H9 (cell line): Measurements from ENCODE around the gene ZCCHC8. TPM values are rescaled to one million over a fixed set of nuclear protein-coding genes. Genes with fewer than 3 reads are reported as not detected.

Experiments
- DNase-seq: peaks from one replicate; pipeline ENCODE4 v3.0.0-alpha.2; 2017
- H2AFZ ChIP-seq: one replicate; pipeline ENCODE4 v1.6.1; 2013; ENCODE audit warnings: mild to moderate bottlenecking, low read length, control low read depth, moderate library complexity
- H2AK5ac ChIP-seq: 2 replicates; pipeline ENCODE4 v1.6.1; 2013; ENCODE audit warnings: low read length, control low read depth, mixed read lengths; ENCODE audit not compliant: insufficient read length
- H2BK120ac ChIP-seq: one replicate; pipeline ENCODE4 v1.6.1; 2013; ENCODE audit warnings: low read depth, mild to moderate bottlenecking, low read length, control low read depth, inconsistent platforms; ENCODE audit not compliant: poor library complexity, severe bottlenecking
- H2BK12ac ChIP-seq: 2 replicates; pipeline ENCODE4 v1.6.1; 2013; ENCODE audit warnings: low read length, control low read depth, mixed read lengths, low read depth; ENCODE audit not compliant: insufficient read length
- H2BK15ac ChIP-seq: 2 replicates; pipeline ENCODE4 v1.6.1; 2013; ENCODE audit warnings: low read depth, low read length, control low read depth
- H2BK20ac ChIP-seq: one replicate; pipeline ENCODE4 v1.6.1; 2013; ENCODE audit warnings: low read depth, mild to moderate bottlenecking, low read length, control low read depth, inconsistent platforms; ENCODE audit not compliant: poor library complexity, severe bottlenecking
- H2BK5ac ChIP-seq: 2 replicates; pipeline ENCODE4 v1.6.1; 2013; ENCODE audit warnings: low read length, control low read depth, mixed read lengths; ENCODE audit not compliant: insufficient read length
- H3K14ac ChIP-seq: 2 replicates; pipeline ENCODE4 v1.6.1; 2013; ENCODE audit warnings: low read length, control low read depth; ENCODE audit not compliant: insufficient read depth
- H3K18ac ChIP-seq: 2 replicates; pipeline ENCODE4 v1.6.1; 2013; ENCODE audit warnings: low read depth, mild to moderate bottlenecking, mixed read lengths, low read length, control low read depth; ENCODE audit not compliant: insufficient read length
- H3K23ac ChIP-seq: 2 replicates; pipeline ENCODE4 v1.6.1; 2013; ENCODE audit warnings: low read length, control low read depth, mixed read lengths, low read depth; ENCODE audit not compliant: insufficient read length
- H3K23me2 ChIP-seq: 2 replicates; pipeline ENCODE4 v1.6.1; 2013; ENCODE audit warnings: low read depth, mild to moderate bottlenecking, mixed read lengths, low read length, control low read depth; ENCODE audit not compliant: insufficient read length, poor library complexity, severe bottlenecking
- H3K27ac ChIP-seq: 2 replicates; pipeline ENCODE4 v1.5.1; 2013; ENCODE audit warnings: low read length, control low read depth, mixed read lengths, low read depth; ENCODE audit not compliant: insufficient read length
- H3K27me3 ChIP-seq: 2 replicates; pipeline ENCODE4 v1.6.1; 2013; ENCODE audit warnings: low read length, control low read depth, inconsistent platforms; ENCODE audit not compliant: insufficient read depth
- H3K4ac ChIP-seq: 2 replicates; pipeline ENCODE4 v1.6.1; 2013; ENCODE audit warnings: low read depth, mild to moderate bottlenecking, control low read depth, inconsistent platforms, low read length, moderate library complexity
- H3K4me1 ChIP-seq: 2 replicates; pipeline ENCODE4 v1.6.1; 2013; ENCODE audit warnings: low read length, control low read depth, inconsistent platforms; ENCODE audit not compliant: insufficient read depth
- H3K4me2 ChIP-seq: 2 replicates; pipeline ENCODE4 v1.6.1; 2013; ENCODE audit warnings: low read length, control low read depth, mixed read lengths; ENCODE audit not compliant: insufficient read length, insufficient read depth
- H3K56ac ChIP-seq: 2 replicates; pipeline ENCODE4 v1.6.1; 2013; ENCODE audit warnings: low read depth, mild to moderate bottlenecking, mixed read lengths, low read length, control low read depth; ENCODE audit not compliant: insufficient read length
- H3K79me1 ChIP-seq: 2 replicates; pipeline ENCODE4 v1.6.1; 2013; ENCODE audit warnings: low read depth, mild to moderate bottlenecking, moderate library complexity, low read length, control low read depth, inconsistent platforms; ENCODE audit not compliant: insufficient read depth, poor library complexity, severe bottlenecking
- H3K79me2 ChIP-seq: 2 replicates; pipeline ENCODE4 v1.6.1; 2013; ENCODE audit warnings: low read length, control low read depth, inconsistent platforms; ENCODE audit not compliant: insufficient read depth
- H3K9ac ChIP-seq: 2 replicates; pipeline ENCODE4 v1.6.1; 2013; ENCODE audit warnings: low read length, control low read depth, mixed read lengths; ENCODE audit not compliant: insufficient read length; ENCODE audit errors: extremely low read depth
- H3K9me3 ChIP-seq: one replicate; pipeline ENCODE4 v1.6.1; 2013; ENCODE audit warnings: low read depth, low read length, inconsistent platforms; ENCODE audit not compliant: control insufficient read depth
- H3T11ph ChIP-seq: one replicate; pipeline ENCODE4 v1.6.1; 2013; ENCODE audit warnings: mild to moderate bottlenecking, low read length, control low read depth, inconsistent platforms
- H4K20me1 ChIP-seq: one replicate; pipeline ENCODE4 v1.6.1; 2013; ENCODE audit not compliant: control insufficient read depth, insufficient read length, insufficient read depth
- H4K5ac ChIP-seq: 2 replicates; pipeline ENCODE4 v1.6.1; 2013; ENCODE audit warnings: low read depth, mild to moderate bottlenecking, mixed read lengths, low read length, control low read depth; ENCODE audit not compliant: insufficient read length
- H4K8ac ChIP-seq: replicated peaks from 2 replicates; pipeline ENCODE4 v1.6.1; 2013; ENCODE audit warnings: low read length, control low read depth, mixed read lengths, low read depth; ENCODE audit not compliant: insufficient read length
- H4K91ac ChIP-seq: 2 replicates; pipeline ENCODE4 v1.6.1; 2013; ENCODE audit warnings: low read depth, mild to moderate bottlenecking, moderate library complexity, mixed read lengths, low read length, control low read depth; ENCODE audit not compliant: insufficient read length
- H3K27ac Mint-ChIP-seq, 3 experiments: 2 replicates in 2 of 3; 3 replicates in 1 of 3; pipeline ENCODE4 v1.8.0; 2020 to 2021; ENCODE audit warnings: mixed read lengths in 3 of 3, mild to moderate bottlenecking in 1 of 3, moderate library complexity in 1 of 3
- H3K27me3 Mint-ChIP-seq: 2 replicates; pipeline ENCODE4 v1.8.0; 2021; ENCODE audit warnings: low read depth, mild to moderate bottlenecking, moderate library complexity, mixed read lengths
- H3K36me3 Mint-ChIP-seq, 3 experiments: 2 replicates in 2 of 3; 3 replicates in 1 of 3; pipeline ENCODE4 v1.8.0; 2020 to 2021; ENCODE audit warnings: low read depth in 3 of 3, mixed read lengths in 3 of 3; ENCODE audit not compliant: insufficient read depth in 1 of 3
- H3K4me1 Mint-ChIP-seq, 2 experiments: 2 replicates each; pipeline ENCODE4 v1.8.0; 2020; ENCODE audit warnings: mixed read lengths in 2 of 2
- H3K4me3 Mint-ChIP-seq, 2 experiments: 2 replicates in 1 of 2; 3 replicates in 1 of 2; pipeline ENCODE4 v1.8.0; 2020 to 2021; ENCODE audit warnings: mild to moderate bottlenecking in 2 of 2, mixed read lengths in 2 of 2, moderate library complexity in 1 of 2
- H3K9me3 Mint-ChIP-seq, 2 experiments: 2 replicates in 1 of 2; 3 replicates in 1 of 2; pipeline ENCODE4 v1.8.0; 2020; ENCODE audit warnings: mild to moderate bottlenecking in 2 of 2, mixed read lengths in 2 of 2, moderate library complexity in 1 of 2
- WGBS: extraction: QIAGEN DNeasy Blood & Tissue Kit; methylation state at CpG from one replicate; pipeline ENCODE4 v1.1.7; 2013; ENCODE audit warnings: missing lambda C conversion rate, low lambda C conversion rate, mixed read lengths; ENCODE audit not compliant: insufficient read length; ENCODE audit errors: extremely low coverage; 5-methylcytosine and 5-hydroxymethylcytosine counted together
- total RNA-seq: library from RNA; stranded (reverse); gene quantifications from 2 replicates; pipeline ENCODE4 v1.2.1, GENCODE V29; 2021
- TF ChIP-seq, protein P1 (sequence below): fragments of 200-600 bp; sonication (generic); conservative IDR thresholded peaks from 3 replicates; pipeline ENCODE4 v1.8.0; 2021; ENCODE audit warnings: antibody characterized with exemption, mild to moderate bottlenecking

ZCCHC8 gene
- total RNA-seq, 1 experiment from 2014 or later, result 37.3 TPM

DNA sequence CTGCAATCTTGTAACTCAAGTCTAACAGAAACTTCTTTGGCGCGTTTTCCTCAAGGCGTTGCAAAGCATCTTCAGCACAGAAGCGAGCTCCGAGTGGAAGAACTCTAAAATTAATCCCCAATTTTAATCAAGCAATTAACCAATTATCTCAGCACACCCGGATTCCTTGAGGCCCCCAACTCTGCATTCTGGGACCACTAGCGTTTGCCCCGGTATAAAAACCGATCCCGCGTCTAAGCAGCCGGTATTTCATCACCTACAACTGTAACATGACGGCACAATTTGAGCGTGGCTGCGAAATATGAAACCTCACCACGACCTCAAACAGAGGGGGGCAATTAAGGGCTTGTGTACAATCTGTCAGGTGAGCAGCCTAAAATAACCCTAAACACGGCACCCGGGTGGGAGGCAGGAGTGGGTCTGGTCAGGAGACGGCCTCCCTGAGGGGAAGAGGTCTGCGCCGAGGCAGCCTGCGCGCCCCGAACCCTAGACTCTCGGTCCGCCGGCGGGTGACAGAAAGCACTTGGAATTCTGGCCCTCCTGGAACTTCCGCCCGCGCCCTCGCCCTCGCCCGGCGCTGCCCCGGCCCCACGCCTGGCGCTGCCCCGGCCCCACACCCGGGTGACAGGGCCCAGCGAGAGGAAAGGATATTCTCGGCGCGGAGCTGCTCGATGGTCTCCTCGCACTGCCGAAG is 594 bp downstream of the ZCCHC8 start:
- no peaks in the 10 kb centered on the region for H3K9me3 ChIP-seq
- no peaks in the 10 kb centered on the region for H3K4me1 ChIP-seq
- H2BK120ac ChIP-seq, result no peak overlapping the region
- H2AFZ ChIP-seq, result no peak overlapping the region
- H3K14ac ChIP-seq, result peak overlapping the region; percentile 90
- Mint-ChIP-seq H3K9me3 (no peaks in the 10 kb centered on the region; a peak in 1 of 5 replicates), H3K27ac (peak overlapping the region; percentile 99 to 100 (median 100)), H3K4me3 (peak overlapping the region; percentile 97 to 98), H3K36me3 (peaks cover 12 to 40% (median 32%) of the 10 kb centered on the region in 3 experiments), H3K4me1 (peaks cover 12 to 15% of the 10 kb centered on the region in 2 experiments), H3K27me3 (no peaks in the 10 kb centered on the region; the same call in 1 of the 2 replicates)
- no CpG with 5 or more reads among the region's 47 CpGs for WGBS
- TF ChIP-seq, protein P1, sequence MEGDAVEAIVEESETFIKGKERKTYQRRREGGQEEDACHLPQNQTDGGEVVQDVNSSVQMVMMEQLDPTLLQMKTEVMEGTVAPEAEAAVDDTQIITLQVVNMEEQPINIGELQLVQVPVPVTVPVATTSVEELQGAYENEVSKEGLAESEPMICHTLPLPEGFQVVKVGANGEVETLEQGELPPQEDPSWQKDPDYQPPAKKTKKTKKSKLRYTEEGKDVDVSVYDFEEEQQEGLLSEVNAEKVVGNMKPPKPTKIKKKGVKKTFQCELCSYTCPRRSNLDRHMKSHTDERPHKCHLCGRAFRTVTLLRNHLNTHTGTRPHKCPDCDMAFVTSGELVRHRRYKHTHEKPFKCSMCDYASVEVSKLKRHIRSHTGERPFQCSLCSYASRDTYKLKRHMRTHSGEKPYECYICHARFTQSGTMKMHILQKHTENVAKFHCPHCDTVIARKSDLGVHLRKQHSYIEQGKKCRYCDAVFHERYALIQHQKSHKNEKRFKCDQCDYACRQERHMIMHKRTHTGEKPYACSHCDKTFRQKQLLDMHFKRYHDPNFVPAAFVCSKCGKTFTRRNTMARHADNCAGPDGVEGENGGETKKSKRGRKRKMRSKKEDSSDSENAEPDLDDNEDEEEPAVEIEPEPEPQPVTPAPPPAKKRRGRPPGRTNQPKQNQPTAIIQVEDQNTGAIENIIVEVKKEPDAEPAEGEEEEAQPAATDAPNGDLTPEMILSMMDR, result no peak
- H4K91ac ChIP-seq, result no peak overlapping the region
- H3K27me3 ChIP-seq, result no peaks in the 10 kb centered on the region
- H3K27ac ChIP-seq, result peak overlapping the region; percentile 53
- H3K4me2 ChIP-seq, result peak overlapping the region; percentile 83
- H2AK5ac ChIP-seq, result no peak overlapping the region
- H3K56ac ChIP-seq, result no peak overlapping the region
- no peak overlapping the region for H2BK12ac ChIP-seq
- H3K9ac ChIP-seq, result peak overlapping the region; percentile 89
- peak overlapping the region; percentile 80 for H3K18ac ChIP-seq
- no peaks in the 10 kb centered on the region for H3K79me1 ChIP-seq
- no peaks in the 10 kb centered on the region for H3K23me2 ChIP-seq
- H3K23ac ChIP-seq, result no peak overlapping the region
- no peak overlapping the region for H3T11ph ChIP-seq
- no peak overlapping the region for H2BK20ac ChIP-seq
- H2BK15ac ChIP-seq, result no peak overlapping the region
- H3K4ac ChIP-seq, result no peak overlapping the region; the same call in 1 of the 2 replicates
- no peak overlapping the region for H2BK5ac ChIP-seq
- peak; percentile 59 for DNase-seq
- H4K8ac ChIP-seq, result no peak overlapping the region
- H4K20me1 ChIP-seq, result no peaks in the 10 kb centered on the region
- no peaks in the 10 kb centered on the region; the same call in 1 of the 2 replicates for H3K79me2 ChIP-seq
- H4K5ac ChIP-seq, result no peak overlapping the region
